Iris pigment epithelial cell (primary cell): ENCODE measurements around the gene LYPD1.

Source experiments
- DNase-seq: peaks from one replicate; pipeline ENCODE4 v3.0.0-alpha.2; 2011; ENCODE audit warnings: low read depth

The LYPD1 gene

DNA sequence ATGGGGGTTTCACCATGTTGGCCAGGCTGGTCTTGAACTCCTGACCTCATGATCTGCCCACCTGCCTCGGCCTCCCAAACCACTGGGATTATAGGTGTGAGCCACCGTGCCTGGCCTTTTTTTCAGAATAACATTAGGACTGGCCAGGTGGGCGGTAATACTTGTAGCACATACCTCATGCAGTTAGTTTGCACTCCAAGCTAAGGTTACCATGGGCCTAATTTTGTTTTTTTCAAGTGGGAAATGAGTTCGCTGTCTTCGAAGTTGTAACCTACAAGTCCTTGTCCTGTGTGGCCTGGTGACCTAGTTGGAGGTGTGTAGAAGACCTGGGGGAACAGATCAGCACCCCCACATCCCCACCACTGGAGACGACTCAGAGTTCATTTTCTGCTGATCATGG is 74.8 kb downstream of the LYPD1 start:
- DNase-seq: no peak
